Suprapubic skin (tissue), 4 donors: ENCODE results near the gene AAR2.

ENCODE experiments used
- CTCF ChIP-seq, 2 donors: fragments of 200-600 bp in 1 of 2; fragments of 450-650 bp in 1 of 2; sonication (generic) in 1 of 2; IDR thresholded peaks; one replicate each; pipeline ENCODE4 v1.5.1; 2016 to 2019; ENCODE audit warnings: antibody characterized with exemption in 2 of 2, mild to moderate bottlenecking in 1 of 2, moderate library complexity in 1 of 2
- POLR2A ChIP-seq, 2 donors: fragments of 450-650 bp; IDR thresholded peaks; one replicate each; pipeline ENCODE4 v1.6.1; 2017; ENCODE audit warnings: antibody characterized with exemption in 2 of 2, mild to moderate bottlenecking in 2 of 2, moderate library complexity in 2 of 2
- POLR2AphosphoS5 ChIP-seq, 3 donors: sonication (generic); formaldehyde crosslinking; IDR thresholded peaks; one replicate each; pipeline ENCODE4 v1.6.1; 2017; ENCODE audit warnings: antibody characterized with exemption in 3 of 3

GRCh38 chr20:36274181-36274841, 38.0 kb downstream of the AAR2 start:
- TF ChIP-seq POLR2A (IDR thresholded peaks at IDR 0.05), result no peak
- no peak for TF ChIP-seq CTCF (IDR thresholded peaks at IDR 0.05)
- TF ChIP-seq POLR2AphosphoS5 (IDR thresholded peaks at IDR 0.05), result no peak
